Activated CD8-positive, alpha-beta memory T cell treated with anti-CD3 and anti-CD28 coated beads, Interleukin-2, amount 50 U/mL, for 1 hour (primary cell): ENCODE measurements around the gene CYTH4.
"Not testable (repeated sequence)": the region's sequence is repeated elsewhere in the genome, so short reads cannot be mapped to it uniquely, and the experiment has no call there.

Experiments used
- DNase-seq: peaks from one replicate; pipeline ENCODE4 v3.0.0-alpha.2; 2020; ENCODE audit errors: extremely low read depth

Gene CYTH4

DNA sequence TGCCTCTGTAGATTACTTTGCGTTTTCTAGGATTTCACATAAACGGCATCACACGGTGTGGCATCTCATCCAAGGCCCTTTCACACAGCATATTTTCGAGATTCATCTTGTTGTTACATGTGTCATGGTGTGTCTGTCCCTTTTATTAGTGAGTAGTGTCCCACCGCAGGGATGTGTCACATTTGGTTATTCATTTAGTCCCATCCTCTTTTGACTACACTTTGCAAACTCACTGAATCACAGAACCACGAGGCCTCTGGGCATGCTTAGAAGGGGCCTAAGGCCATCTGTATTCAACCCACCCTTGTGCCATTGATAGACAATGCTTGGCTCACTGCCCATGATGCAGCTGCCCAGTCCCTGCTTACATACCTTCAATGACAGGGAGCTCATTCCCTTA is 34.1 kb upstream of the CYTH4 start:
- no peak for DNase-seq

DNA sequence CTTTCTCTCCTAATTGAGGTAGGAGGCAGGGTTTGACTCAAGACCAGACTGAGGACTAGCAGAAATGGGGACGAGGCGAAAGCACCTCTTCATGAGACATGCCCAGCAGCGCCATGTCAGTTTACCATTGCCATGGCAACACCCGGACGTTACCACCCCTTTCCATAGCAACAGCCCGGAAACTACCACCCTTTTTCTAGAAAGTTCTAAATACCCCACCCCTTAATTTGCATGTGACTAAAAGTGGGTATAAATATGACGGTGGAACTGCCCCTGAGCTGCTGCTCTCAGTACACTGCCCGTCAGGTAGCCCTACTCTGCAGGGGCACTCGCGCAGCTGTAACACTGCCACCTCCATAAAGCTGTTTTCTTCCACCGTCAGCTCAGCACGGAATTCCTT is 32.3 kb upstream of the CYTH4 start:
- DNase-seq = no peak

DNA sequence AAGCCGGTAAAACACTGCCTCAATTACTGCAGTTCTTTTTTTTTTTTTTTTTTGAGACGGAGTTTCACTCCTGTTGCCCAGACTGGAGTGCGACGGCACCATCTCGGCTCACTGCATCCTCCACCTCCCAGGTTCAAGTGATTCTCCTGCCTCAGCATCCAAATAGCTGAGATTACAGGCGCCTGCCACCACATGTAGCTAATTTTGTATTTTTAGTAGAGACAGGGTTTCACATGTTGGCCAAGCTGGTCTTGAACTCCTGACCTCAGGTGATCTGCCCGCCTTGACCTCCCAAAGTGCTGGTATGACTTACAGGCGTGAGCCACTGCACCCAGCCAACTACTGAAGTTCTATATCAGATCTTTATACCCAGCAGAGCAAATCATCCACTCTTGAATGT is 30.5 kb upstream of the CYTH4 start:
- DNase-seq = not testable (repeated sequence)

DNA sequence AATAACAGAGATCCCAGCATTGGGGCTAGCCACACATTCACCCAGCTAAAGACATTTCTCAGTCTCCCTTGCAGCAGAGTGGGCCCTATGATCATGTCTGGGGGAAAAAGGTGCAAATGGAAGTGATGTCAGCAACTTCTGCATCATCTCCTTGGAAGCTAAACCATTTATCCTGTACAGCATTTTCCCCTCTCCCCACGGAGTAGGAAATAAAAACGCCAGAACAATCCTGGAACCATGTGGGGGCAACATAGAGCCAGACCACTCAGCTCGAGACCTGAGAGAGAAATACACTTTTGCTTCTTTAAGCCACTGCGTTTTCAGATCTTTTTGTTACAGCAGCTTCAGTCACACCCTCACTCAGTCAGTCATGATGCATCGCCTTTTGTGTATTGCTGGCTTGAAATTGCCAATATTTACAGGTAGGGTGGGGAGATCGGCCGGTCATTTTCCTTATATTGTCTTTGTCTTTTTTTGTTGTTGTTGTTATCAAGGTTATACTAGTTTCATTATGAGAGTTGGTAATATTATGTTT is 29.1 kb upstream of the CYTH4 start:
- DNase-seq = no peak

- DNase-seq = no peak
Measured at GRCh38 chr22:37254209-37254866, 28.0 kb upstream of the CYTH4 start.

DNA sequence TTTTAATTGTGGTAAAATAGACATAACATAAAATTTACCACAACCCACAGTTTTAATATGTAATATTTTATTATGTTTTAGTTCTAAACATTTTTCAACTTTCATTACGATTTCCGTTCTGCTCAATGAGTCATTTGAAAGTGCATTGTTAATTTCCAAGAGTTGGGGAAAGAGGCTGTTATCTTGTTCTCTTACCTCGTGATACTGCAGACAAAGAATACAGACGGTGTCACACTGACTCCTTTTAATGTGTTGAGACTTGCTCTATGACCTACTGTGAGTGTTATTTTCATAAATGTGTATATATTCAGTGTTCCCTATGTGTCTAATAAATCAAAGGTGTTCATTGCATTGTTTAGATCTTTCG is 27.5 kb upstream of the CYTH4 start:
- no peak for DNase-seq

GRCh38 chr22:37255558-37256006 is 26.7 kb upstream of the CYTH4 start:
- no peak for DNase-seq

DNA sequence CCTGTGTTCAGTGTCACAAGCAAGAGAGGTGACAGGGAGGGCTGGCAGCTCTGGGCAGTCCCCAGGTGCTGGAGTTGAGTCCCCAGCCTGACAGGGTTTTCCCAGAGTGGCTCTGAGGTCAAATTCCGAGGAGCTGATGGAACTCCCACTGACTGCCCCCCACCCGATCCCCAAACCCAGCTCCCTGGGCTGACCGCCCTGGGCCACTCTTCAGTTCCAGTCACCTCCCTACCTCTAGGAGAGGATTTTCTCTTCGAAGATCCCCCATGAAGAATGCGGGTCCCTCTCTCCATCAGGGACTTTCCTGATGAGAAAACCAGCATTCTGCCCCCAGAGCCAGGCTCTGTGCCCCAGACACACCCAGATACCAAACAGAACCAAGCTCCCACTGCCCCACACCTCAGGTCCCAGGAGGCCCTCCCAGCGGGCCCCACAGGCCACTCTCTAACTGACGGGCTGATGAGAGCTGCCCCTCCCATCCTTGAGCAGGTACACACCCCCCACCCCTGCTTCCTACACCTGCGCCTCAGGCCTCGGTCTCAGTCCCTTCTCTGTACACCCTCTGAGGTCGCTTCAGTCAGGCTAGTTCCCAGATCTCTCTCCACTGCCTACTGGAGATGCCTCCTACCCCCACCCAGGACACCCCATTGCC is 26.1 kb upstream of the CYTH4 start:
- no peak for DNase-seq

GRCh38 chr22:37258005-37258752 is 24.1 kb upstream of the CYTH4 start:
- DNase-seq = no peak

- DNase-seq = no peak
Measured at GRCh38 chr22:37258753-37259401, 23.4 kb upstream of the CYTH4 start.

- DNase-seq = no peak
Measured at GRCh38 chr22:37259540-37260029, 22.7 kb upstream of the CYTH4 start.

GRCh38 chr22:37260155-37260795 is 22.0 kb upstream of the CYTH4 start:
- DNase-seq = no peak

- no peak for DNase-seq
Measured at GRCh38 chr22:37260901-37261336, 21.4 kb upstream of the CYTH4 start.

- no peak for DNase-seq
Measured at GRCh38 chr22:37262346-37262745, 20.0 kb upstream of the CYTH4 start.

DNA sequence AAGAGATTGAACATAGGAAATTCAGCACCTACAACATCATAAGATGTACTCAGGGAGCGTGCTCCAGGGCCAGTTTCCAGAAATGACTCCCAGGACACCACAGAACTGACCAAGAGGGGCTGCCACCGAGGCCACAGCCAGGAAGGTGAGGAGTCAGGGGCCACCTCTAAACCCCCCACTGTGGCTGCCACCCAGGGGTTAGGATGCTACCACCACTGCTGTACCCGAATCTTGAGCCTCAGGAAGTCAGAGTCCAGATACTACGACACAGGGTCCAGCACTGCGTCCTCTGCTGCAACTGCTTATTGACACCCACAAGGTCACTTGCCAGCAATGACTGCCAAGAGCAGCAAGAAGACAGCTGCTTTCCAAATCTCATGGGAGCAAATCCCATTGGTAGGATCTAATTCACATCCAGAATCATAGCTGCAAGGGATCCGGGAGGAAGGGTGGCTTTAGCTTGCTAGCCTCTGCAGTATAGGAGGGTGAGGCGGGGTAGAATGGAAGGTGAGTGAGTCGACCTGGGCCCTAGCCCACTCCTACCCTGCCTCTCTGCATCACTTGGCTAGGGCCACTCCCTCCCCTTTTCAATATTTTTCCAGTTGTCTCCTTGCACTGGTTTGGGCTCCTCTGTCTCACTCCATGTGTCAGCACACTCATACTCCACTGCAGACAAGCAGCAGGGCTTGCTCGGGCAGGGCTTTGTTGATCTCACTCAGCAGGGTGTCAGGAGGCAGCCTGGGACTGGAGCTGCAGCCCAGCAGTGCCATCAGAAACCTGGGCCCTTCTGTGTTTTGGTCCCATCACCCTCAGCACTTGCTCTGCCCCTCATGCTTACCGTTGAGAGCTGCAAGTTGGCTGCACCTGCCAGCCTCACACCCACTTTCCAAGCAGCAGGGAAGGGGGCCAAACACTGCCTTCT is 18.1 kb upstream of the CYTH4 start:
- no peak for DNase-seq

- DNase-seq = no peak
Measured at GRCh38 chr22:37266581-37267134, 15.7 kb upstream of the CYTH4 start.

DNA sequence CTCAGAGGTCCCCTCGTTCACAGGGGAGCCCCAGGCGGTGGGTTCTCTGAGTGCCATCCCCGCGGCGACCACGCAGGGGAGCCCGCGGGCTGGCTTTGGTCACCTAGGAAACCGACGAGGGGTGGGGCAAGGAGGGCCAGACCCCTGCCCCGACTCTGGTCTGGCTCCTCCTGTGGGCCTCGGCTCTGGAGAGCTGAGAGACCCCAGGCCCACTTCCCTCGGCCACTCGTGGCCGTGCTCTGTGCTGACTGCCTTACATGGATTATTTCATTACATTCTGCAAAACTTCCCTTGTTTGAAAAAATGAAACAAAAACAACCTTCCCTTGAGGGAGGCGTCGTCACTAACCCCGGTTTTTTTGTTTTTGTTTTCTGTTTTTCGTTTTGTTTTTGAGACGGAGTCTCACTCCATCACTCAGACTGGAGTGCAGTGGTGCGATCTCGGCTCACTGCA is 15.1 kb upstream of the CYTH4 start:
- no peak for DNase-seq

GRCh38 chr22:37267661-37268413 is 14.5 kb upstream of the CYTH4 start:
- DNase-seq = no peak
